Ovary (tissue), 9 donors: ENCODE measurements around the gene CCNA2. TPM values are rescaled to one million over a fixed set of nuclear protein-coding genes. Genes with fewer than 3 reads are reported as not detected.

ENCODE experiments used
- DNase-seq, 5 donors: peaks; one replicate each; pipeline ENCODE4 v3.0.0-alpha.2; 2019 to 2020
- H3K27ac ChIP-seq, 2 donors: fragments of 200-600 bp; one replicate each; pipeline versions ENCODE4 v1.5.1 to v1.8.0; 2019 to 2022
- H3K27me3 ChIP-seq: fragments of 200-600 bp; one replicate; pipeline ENCODE4 v1.8.0; 2022
- H3K36me3 ChIP-seq: fragments of 200-600 bp; sonication (generic); one replicate; pipeline ENCODE4 v1.5.1; 2019
- H3K4me1 ChIP-seq: one replicate; pipeline ENCODE4 v1.8.1; 2013; ENCODE audit warnings: mild to moderate bottlenecking, moderate library complexity; ENCODE audit not compliant: insufficient read depth
- H3K4me3 ChIP-seq: fragments of 200-600 bp; sonication (generic); one replicate; pipeline ENCODE4 v1.5.1; 2017
- H3K9me3 ChIP-seq, 2 donors: fragments of 200-600 bp in 1 of 2; sonication (generic) in 1 of 2; one replicate each; pipeline versions ENCODE4 v1.5.1 to v1.8.1; 2013 to 2019; ENCODE audit warnings: mild to moderate bottlenecking in 1 of 2, moderate library complexity in 1 of 2
- EP300 ChIP-seq: sonication (generic); formaldehyde crosslinking; IDR thresholded peaks from one replicate; pipeline ENCODE4 v1.6.1; 2017; ENCODE audit warnings: antibody characterized with exemption
- POLR2A ChIP-seq: fragments of 450-650 bp; IDR thresholded peaks from one replicate; pipeline ENCODE4 v1.6.1; 2017; ENCODE audit warnings: antibody characterized with exemption, mild to moderate bottlenecking, moderate library complexity
- WGBS, 3 donors: extraction: QIAGEN DNeasy Blood & Tissue Kit in 1 of 3; methylation state at CpG; one replicate each; pipeline versions ENCODE4 v1.1.5 to v1.1.7; 2013 to 2017; 5-methylcytosine and 5-hydroxymethylcytosine counted together
- intact Hi-C, 4 donors: fragments of 100-400 bp; cut with DNase I; formaldehyde crosslinking; loops; one replicate each; pipeline versions ENCODE4 v1.11.0 to v1.15.1; 2022 to 2023
- polyA plus RNA-seq, 2 donors: library from polyadenylated mRNA; stranded (reverse); fragments of 200-250 nt in 1 of 2; fragments of 350-450 nt in 1 of 2; fragmentation: Illumina TruSeq in 1 of 2; extraction: RNeasy Lipid Tissue Mini Kit (QIAGEN cat#74804) in 1 of 2; gene quantifications; one replicate each; pipeline ENCODE4 v1.2.3, GENCODE V29; 2013 to 2014
- total RNA-seq, 7 donors: library from RNA; depleted of rRNA in 2 of 7; stranded (reverse); fragments of >200 nt in 2 of 7; fragmentation: NEBNext Ultra II Directional in 3 of 7; extraction: Animal tissue kit (Norgen Biotek cat#: 25700) in 3 of 7; gene quantifications; one replicate each; pipeline versions ENCODE4 v1.1.0 to v1.2.4, GENCODE V29; 2016 to 2023
- TF ChIP-seq, protein P1 (sequence below), 3 donors: fragments of 450-650 bp in 2 of 3; fragments of 200-600 bp in 1 of 3; IDR thresholded peaks; one replicate each; pipeline versions ENCODE4 v1.5.1 to v1.8.0; 2016 to 2022; ENCODE audit warnings: antibody characterized with exemption in 3 of 3, mild to moderate bottlenecking in 1 of 3
- donor health status: DM: no; HTN: no; CAD: no; lungs with moderate emphysema.
- donor health status: DM: no; HTN: no; CAD: no.
- donor health status: Bipolar disorder and iron deficiency.
- donor health status: DM: yes; HTN: yes; CAD: no.
- donor health status: DM: no; HTN: no; CAD: no.
- donor health status: DM: yes; HTN: yes; CAD: no.

Gene CCNA2
- total and polyA plus RNA-seq, 9 donors = 0.65 to 3.3 (median 1.4) TPM

DNA sequence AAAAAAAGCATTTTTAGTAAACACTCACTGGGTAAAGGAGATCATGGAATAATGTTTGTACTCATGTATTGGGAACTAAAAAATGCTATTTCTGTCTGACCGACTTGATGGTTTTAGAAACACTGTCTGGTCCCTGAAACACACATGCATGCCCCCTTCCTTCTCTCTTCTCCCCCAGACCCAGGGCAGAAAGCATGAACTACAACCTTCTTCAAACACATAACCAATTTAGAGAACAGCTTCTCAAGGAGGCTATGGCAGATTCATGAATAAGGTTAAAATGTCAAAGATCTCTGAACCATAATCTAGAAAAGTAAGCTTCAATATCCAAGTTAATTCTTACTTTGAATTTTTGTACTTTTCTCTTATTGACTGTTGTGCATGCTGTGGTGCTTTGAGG lies 6.0 kb downstream of the CCNA2 start:
- Histone ChIP-seq H3K27ac (no peak overlapping the region), H3K27me3 (no peaks in the 10 kb centered on the region), H3K9me3 (no peaks in the 10 kb centered on the region), H3K4me1 (no peaks in the 10 kb centered on the region), H3K4me3 (no peak overlapping the region), H3K36me3 (no peaks in the 10 kb centered on the region)
- WGBS, 3 donors = 52 to 77% (median 64%) methylated on average over 1 of the region's 1 CpG
- DNase-seq = no peak
- TF ChIP-seq EP300 (no peak), POLR2A (no peak)
- TF ChIP-seq, protein P1, sequence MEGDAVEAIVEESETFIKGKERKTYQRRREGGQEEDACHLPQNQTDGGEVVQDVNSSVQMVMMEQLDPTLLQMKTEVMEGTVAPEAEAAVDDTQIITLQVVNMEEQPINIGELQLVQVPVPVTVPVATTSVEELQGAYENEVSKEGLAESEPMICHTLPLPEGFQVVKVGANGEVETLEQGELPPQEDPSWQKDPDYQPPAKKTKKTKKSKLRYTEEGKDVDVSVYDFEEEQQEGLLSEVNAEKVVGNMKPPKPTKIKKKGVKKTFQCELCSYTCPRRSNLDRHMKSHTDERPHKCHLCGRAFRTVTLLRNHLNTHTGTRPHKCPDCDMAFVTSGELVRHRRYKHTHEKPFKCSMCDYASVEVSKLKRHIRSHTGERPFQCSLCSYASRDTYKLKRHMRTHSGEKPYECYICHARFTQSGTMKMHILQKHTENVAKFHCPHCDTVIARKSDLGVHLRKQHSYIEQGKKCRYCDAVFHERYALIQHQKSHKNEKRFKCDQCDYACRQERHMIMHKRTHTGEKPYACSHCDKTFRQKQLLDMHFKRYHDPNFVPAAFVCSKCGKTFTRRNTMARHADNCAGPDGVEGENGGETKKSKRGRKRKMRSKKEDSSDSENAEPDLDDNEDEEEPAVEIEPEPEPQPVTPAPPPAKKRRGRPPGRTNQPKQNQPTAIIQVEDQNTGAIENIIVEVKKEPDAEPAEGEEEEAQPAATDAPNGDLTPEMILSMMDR (IDR thresholded peaks at IDR 0.05) = no peak
- intact Hi-C loops = no loop called here

DNA sequence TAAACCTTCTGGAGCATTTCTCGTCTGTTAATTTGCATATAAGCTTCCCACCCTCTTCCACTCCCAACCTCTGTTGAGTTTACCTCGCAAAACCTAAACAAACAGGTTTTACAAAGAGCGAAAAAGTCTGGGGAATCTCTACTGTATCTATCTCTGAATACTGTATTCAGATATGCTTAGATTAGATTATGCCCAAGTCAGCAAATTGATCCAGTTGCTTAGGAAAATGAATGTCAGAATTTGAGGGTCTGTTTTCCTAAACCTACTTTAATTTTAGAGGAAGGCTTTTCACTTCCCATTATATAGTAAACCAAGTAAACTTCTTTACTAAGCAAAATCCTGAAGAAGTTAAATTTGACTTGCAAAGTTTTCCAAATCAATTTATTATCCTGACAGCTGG lies 6.7 kb downstream of the CCNA2 start:
- Histone ChIP-seq H3K9me3 (no peaks in the 10 kb centered on the region), H3K4me1 (no peaks in the 10 kb centered on the region), H3K4me3 (no peak overlapping the region), H3K27me3 (no peaks in the 10 kb centered on the region), H3K27ac (no peak overlapping the region), H3K36me3 (no peaks in the 10 kb centered on the region)
- intact Hi-C loops = no loop called here
- WGBS, 3 donors = 88 to 91% (median 89%) methylated on average over 3 of the region's 3 CpGs
- TF ChIP-seq, protein P1 (IDR thresholded peaks at IDR 0.05) = no peak
- no peak for TF ChIP-seq POLR2A
- TF ChIP-seq EP300 = no peak
- DNase-seq = no peak

DNA sequence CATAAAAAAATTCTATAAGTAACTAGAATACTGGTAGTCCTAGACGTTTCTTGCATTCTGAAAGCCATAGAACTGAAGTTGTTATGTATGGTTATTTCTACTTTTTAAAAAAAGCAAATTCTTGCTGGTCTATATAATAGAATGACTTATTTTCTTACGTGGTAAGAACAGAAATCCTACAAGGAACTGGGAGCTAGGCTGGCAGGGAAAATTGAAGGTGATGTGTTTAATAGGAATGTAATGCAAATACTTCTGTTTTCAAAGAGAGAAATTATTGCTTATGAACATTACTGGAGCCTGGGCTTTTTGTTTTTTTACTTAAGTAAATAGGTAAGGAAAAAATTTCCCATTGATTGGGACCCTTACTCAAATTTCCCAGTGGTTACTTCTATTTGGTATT lies 8.9 kb downstream of the CCNA2 start:
- intact Hi-C loops = no loop called here
- no peak for TF ChIP-seq EP300
- TF ChIP-seq POLR2A = no peak
- TF ChIP-seq, protein P1 (IDR thresholded peaks at IDR 0.05) = no peak
- DNase-seq = no peak
- Histone ChIP-seq H3K4me1 (no peaks in the 10 kb centered on the region), H3K27ac (no peak overlapping the region), H3K9me3 (no peaks in the 10 kb centered on the region), H3K36me3 (no peaks in the 10 kb centered on the region), H3K27me3 (no peaks in the 10 kb centered on the region), H3K4me3 (no peak overlapping the region)
- WGBS, 3 donors = 82 to 86% (median 82%) methylated on average over 2 of the region's 2 CpGs

DNA sequence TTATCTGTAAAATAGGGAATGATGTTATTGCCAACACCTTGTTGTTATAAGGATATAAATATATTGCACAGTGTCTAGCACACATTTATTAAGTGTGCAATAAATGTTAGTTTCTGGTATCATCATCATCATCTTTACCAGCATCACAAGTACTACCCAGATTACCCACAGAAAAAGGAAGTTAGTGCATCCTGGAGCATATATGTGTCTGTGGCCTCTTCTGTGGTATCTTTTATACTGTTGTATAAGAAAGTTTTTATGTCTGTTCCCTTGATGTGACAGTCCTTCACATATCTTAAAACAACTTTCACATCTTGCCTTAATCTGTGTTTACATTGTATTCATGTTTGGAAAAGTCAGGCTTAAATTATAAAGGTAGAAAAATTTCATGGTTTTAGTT lies 12.6 kb downstream of the CCNA2 start:
- no peaks in the 10 kb centered on the region for H3K27me3 ChIP-seq
- H3K36me3 ChIP-seq = no peaks in the 10 kb centered on the region
- intact Hi-C loops = no loop called here
- no peaks in the 10 kb centered on the region for H3K9me3 ChIP-seq
- H3K27ac ChIP-seq = no peak overlapping the region
- TF ChIP-seq EP300 = no peak
- TF ChIP-seq, protein P1 (IDR thresholded peaks at IDR 0.05) = no peak
- no peak for TF ChIP-seq POLR2A
- no peaks in the 10 kb centered on the region for H3K4me1 ChIP-seq
- H3K4me3 ChIP-seq = no peak overlapping the region
- DNase-seq = no peak

DNA sequence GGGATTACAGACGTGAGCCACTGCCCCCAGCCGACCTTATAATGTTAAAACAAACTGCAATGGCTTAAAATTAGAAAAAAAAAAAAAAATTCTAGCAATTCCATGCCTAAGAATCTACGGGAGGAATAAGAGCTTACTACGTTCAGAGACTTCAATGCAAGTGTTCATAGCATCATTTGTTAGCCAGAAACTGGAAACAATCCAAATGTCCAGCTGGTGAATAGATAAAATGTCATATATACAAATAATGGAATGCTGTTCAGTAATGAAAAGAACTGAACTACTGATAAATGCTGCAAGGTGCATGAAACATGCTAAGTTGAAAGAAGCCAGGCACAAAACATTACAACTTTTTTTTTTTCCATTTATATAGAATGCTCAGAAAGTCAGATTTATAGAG lies 17.3 kb downstream of the CCNA2 start:
- Histone ChIP-seq H3K4me1 (no peaks in the 10 kb centered on the region), H3K27me3 (no peaks in the 10 kb centered on the region), H3K9me3 (no peaks in the 10 kb centered on the region), H3K4me3 (no peak overlapping the region), H3K36me3 (no peaks in the 10 kb centered on the region), H3K27ac (no peak overlapping the region)
- no peak for DNase-seq
- TF ChIP-seq POLR2A = no peak
- TF ChIP-seq, protein P1 (IDR thresholded peaks at IDR 0.05) = no peak
- TF ChIP-seq EP300 = no peak
- intact Hi-C loops = no loop called here
- WGBS, 3 donors = 23 to 41% (median 24%) methylated on average over 4 of the region's 4 CpGs
